ENCODE data around the gene IGHMBP2. TPM values are rescaled to one million over a fixed set of nuclear protein-coding genes. Genes with fewer than 3 reads are reported as not detected.

IGHMBP2 gene
- total RNA-seq, 1 experiment from 2014 or later, result 48.7 TPM

GRCh38 chr11:68865241-68865640 is 38.5 kb upstream of the IGHMBP2 start:
- CTCF ChIA-PET, result no interaction called here
- POLR2A ChIA-PET (ENCODE audit: low non-redundant PET), result no interaction called here
- Histone ChIP-seq H3K4me1 (ENCODE audit: insufficient read depth, low read length, poor library complexity, severe bottlenecking) (peaks cover 3% of the 10 kb centered on the region), H3K36me3 (ENCODE audit: insufficient read depth, low read length, poor library complexity, severe bottlenecking) (no peaks in the 10 kb centered on the region), H3K27me3 (replicated peaks; ENCODE audit: insufficient read depth, low read depth, low read length, poor library complexity) (no peaks in the 10 kb centered on the region), H3K4me3 (ENCODE audit: low read depth, low read length, poor library complexity, severe bottlenecking) (no peak overlapping the region), H3K9me3 (ENCODE audit: low read depth, low read length, poor library complexity, severe bottlenecking) (peaks cover 5% of the 10 kb centered on the region), H3K27ac (ENCODE audit: low read depth, low read length, poor library complexity, severe bottlenecking) (no peak overlapping the region)
- intact Hi-C loops (cut with micrococcal nuclease; ENCODE audit: unreplicated experiment), result no loop called here
- TF ChIP-seq EZH2 (IDR thresholded peaks at IDR 0.05; ENCODE audit: borderline replicate concordance, low read depth, low read length, poor library complexity, severe bottlenecking) (no peak), CTCF (conservative IDR thresholded peaks at IDR 0.05; ENCODE audit: low read depth, low read length) (no peak)
- no TSS peak for BruUV-seq (replicated peaks)
- DNase-seq (ENCODE audit: low spot score), result no peak

- Histone ChIP-seq H3K4me1 (ENCODE audit: insufficient read depth, low read length, poor library complexity, severe bottlenecking) (peaks cover 3% of the 10 kb centered on the region), H3K4me3 (ENCODE audit: low read depth, low read length, poor library complexity, severe bottlenecking) (no peak overlapping the region), H3K27me3 (replicated peaks; ENCODE audit: insufficient read depth, low read depth, low read length, poor library complexity) (no peaks in the 10 kb centered on the region), H3K27ac (ENCODE audit: low read depth, low read length, poor library complexity, severe bottlenecking) (no peak overlapping the region), H3K36me3 (ENCODE audit: insufficient read depth, low read length, poor library complexity, severe bottlenecking) (no peaks in the 10 kb centered on the region), H3K9me3 (ENCODE audit: low read depth, low read length, poor library complexity, severe bottlenecking) (peaks cover 5% of the 10 kb centered on the region)
- ChIA-PET POLR2A (ENCODE audit: low non-redundant PET) (no interaction called here), CTCF (interaction anchor here (0.7 kb wide), 1 partner anchor 24 kb away, joined by 7 read pairs; no protein-coding TSS in a partner anchor)
- no TSS peak for BruUV-seq (replicated peaks)
- intact Hi-C loops (cut with micrococcal nuclease; ENCODE audit: unreplicated experiment), result no loop called here
- DNase-seq (ENCODE audit: low spot score), result no peak
- TF ChIP-seq EZH2 (IDR thresholded peaks at IDR 0.05; ENCODE audit: borderline replicate concordance, low read depth, low read length, poor library complexity, severe bottlenecking), result no peak
- TF ChIP-seq CTCF (conservative IDR thresholded peaks at IDR 0.05; ENCODE audit: low read depth, low read length), result no peak
These were observed 36.6 kb upstream of the IGHMBP2 start for GRCh38 chr11:68867066-68867465.

DNA sequence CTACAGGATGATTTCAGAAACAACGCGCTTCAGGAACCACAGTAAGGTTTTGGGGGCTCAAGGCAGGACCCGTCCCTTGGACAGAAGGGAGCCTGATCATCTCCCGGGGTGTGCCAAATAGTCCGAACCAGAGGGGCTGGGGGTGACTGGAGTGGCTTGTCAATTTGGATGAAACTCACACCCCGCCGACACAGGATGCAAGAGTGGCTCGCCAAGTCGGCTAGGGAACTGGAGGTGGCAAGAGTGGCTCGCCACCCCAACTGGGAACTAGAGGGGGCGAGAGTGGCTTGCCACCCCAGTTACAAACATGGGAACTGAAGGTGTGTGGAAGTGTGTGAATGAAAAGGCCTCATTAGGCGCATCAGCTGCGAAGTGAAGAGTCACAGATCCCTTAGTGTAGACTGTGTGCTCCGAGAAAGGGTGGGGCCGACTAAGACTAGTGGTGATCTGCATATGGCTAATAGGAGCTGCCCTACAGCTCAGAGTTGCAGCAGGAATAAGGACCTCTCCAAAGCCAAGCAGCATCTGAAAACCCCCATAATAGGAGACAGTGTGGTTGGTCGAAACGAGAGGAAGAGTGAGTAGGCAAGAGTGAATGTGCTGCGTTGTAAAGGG is 35.4 kb upstream of the IGHMBP2 start:
- no TSS peak for BruUV-seq (replicated peaks)
- H3K27ac ChIP-seq (ENCODE audit: low read depth, low read length, poor library complexity, severe bottlenecking), result no peak overlapping the region
- H3K27me3 ChIP-seq (replicated peaks; ENCODE audit: insufficient read depth, low read depth, low read length, poor library complexity), result no peaks in the 10 kb centered on the region
- no peak for TF ChIP-seq EZH2 (IDR thresholded peaks at IDR 0.05; ENCODE audit: borderline replicate concordance, low read depth, low read length, poor library complexity, severe bottlenecking)
- TF ChIP-seq CTCF (conservative IDR thresholded peaks at IDR 0.05; ENCODE audit: low read depth, low read length), result no peak
- H3K9me3 ChIP-seq (ENCODE audit: low read depth, low read length, poor library complexity, severe bottlenecking), result peaks cover 5% of the 10 kb centered on the region
- H3K4me3 ChIP-seq (ENCODE audit: low read depth, low read length, poor library complexity, severe bottlenecking), result no peak overlapping the region
- ChIA-PET POLR2A (ENCODE audit: low non-redundant PET) (no interaction called here), CTCF (no interaction called here)
- intact Hi-C loops (cut with micrococcal nuclease; ENCODE audit: unreplicated experiment), result no loop called here
- H3K36me3 ChIP-seq (ENCODE audit: insufficient read depth, low read length, poor library complexity, severe bottlenecking), result no peaks in the 10 kb centered on the region
- no peak for DNase-seq (ENCODE audit: low spot score)
- H3K4me1 ChIP-seq (ENCODE audit: insufficient read depth, low read length, poor library complexity, severe bottlenecking), result peaks cover 3% of the 10 kb centered on the region
